ENCODE data around the gene FMN1. TPM values are rescaled to one million over a fixed set of nuclear protein-coding genes. Genes with fewer than 3 reads are reported as not detected.

FMN1 gene
- total RNA-seq, 1 donor from 2014 or later, result 4.2 TPM

- Mint-ChIP-seq H3K4me3 (ENCODE audit: unreplicated experiment) (no peak overlapping the region), H3K27ac (ENCODE audit: unreplicated experiment) (peak overlapping the region; percentile 89), H3K9me3 (ENCODE audit: unreplicated experiment) (no peaks in the 10 kb centered on the region), H3K4me1 (ENCODE audit: unreplicated experiment) (peaks cover 25% of the 10 kb centered on the region), H3K27me3 (ENCODE audit: unreplicated experiment) (no peaks in the 10 kb centered on the region), H3K36me3 (ENCODE audit: unreplicated experiment) (no peaks in the 10 kb centered on the region)
- no peak for DNase-seq (ENCODE audit: extremely low spot score, unreplicated experiment)
- no peak for TF ChIP-seq CTCF (IDR thresholded peaks at IDR 0.05)
These were observed 228.6 kb downstream of the FMN1 start for GRCh38 chr15:32965897-32966296.

- Mint-ChIP-seq H3K27me3 (ENCODE audit: unreplicated experiment) (no peaks in the 10 kb centered on the region), H3K27ac (ENCODE audit: unreplicated experiment) (peak overlapping the region; percentile 79), H3K9me3 (ENCODE audit: unreplicated experiment) (no peaks in the 10 kb centered on the region), H3K4me1 (ENCODE audit: unreplicated experiment) (peaks cover 37% of the 10 kb centered on the region), H3K4me3 (ENCODE audit: unreplicated experiment) (no peak overlapping the region), H3K36me3 (ENCODE audit: unreplicated experiment) (peaks cover 3% of the 10 kb centered on the region)
- no peak for TF ChIP-seq CTCF (IDR thresholded peaks at IDR 0.05)
- no peak for DNase-seq (ENCODE audit: extremely low spot score, unreplicated experiment)
These were observed 235.4 kb downstream of the FMN1 start for GRCh38 chr15:32959077-32959476.

- H3K4me1 Mint-ChIP-seq (ENCODE audit: unreplicated experiment), result peaks cover 56% of the 10 kb centered on the region
- no peaks in the 10 kb centered on the region for H3K9me3 Mint-ChIP-seq (ENCODE audit: unreplicated experiment)
- TF ChIP-seq CTCF (IDR thresholded peaks at IDR 0.05), result no peak
- H3K36me3 Mint-ChIP-seq (ENCODE audit: unreplicated experiment), result peaks cover 3% of the 10 kb centered on the region
- DNase-seq (ENCODE audit: extremely low spot score, unreplicated experiment), result no peak
- no peak overlapping the region for H3K4me3 Mint-ChIP-seq (ENCODE audit: unreplicated experiment)
- peak overlapping the region; percentile 78 for H3K27ac Mint-ChIP-seq (ENCODE audit: unreplicated experiment)
- H3K27me3 Mint-ChIP-seq (ENCODE audit: unreplicated experiment), result no peaks in the 10 kb centered on the region
These were observed 237.3 kb downstream of the FMN1 start for GRCh38 chr15:32957219-32957618.

- peaks cover 61% of the 10 kb centered on the region for H3K4me1 Mint-ChIP-seq (ENCODE audit: unreplicated experiment)
- H3K27ac Mint-ChIP-seq (ENCODE audit: unreplicated experiment), result peak overlapping the region; percentile 78
- no peak for TF ChIP-seq CTCF (IDR thresholded peaks at IDR 0.05)
- no peak overlapping the region for H3K4me3 Mint-ChIP-seq (ENCODE audit: unreplicated experiment)
- DNase-seq (ENCODE audit: extremely low spot score, unreplicated experiment), result no peak
- H3K9me3 Mint-ChIP-seq (ENCODE audit: unreplicated experiment), result no peaks in the 10 kb centered on the region
- H3K36me3 Mint-ChIP-seq (ENCODE audit: unreplicated experiment), result peaks cover 3% of the 10 kb centered on the region
- no peaks in the 10 kb centered on the region for H3K27me3 Mint-ChIP-seq (ENCODE audit: unreplicated experiment)
These were observed 237.8 kb downstream of the FMN1 start for GRCh38 chr15:32956711-32957110.

- Mint-ChIP-seq H3K27ac (ENCODE audit: unreplicated experiment) (peak overlapping the region; percentile 78), H3K36me3 (ENCODE audit: unreplicated experiment) (peaks cover 3% of the 10 kb centered on the region), H3K9me3 (ENCODE audit: unreplicated experiment) (no peaks in the 10 kb centered on the region), H3K4me1 (ENCODE audit: unreplicated experiment) (peaks cover 67% of the 10 kb centered on the region), H3K27me3 (ENCODE audit: unreplicated experiment) (no peaks in the 10 kb centered on the region), H3K4me3 (ENCODE audit: unreplicated experiment) (no peak overlapping the region)
- no peak for DNase-seq (ENCODE audit: extremely low spot score, unreplicated experiment)
- TF ChIP-seq CTCF (IDR thresholded peaks at IDR 0.05), result peak; percentile 85
These were observed 238.5 kb downstream of the FMN1 start for GRCh38 chr15:32956006-32956405.

All from osteocyte (in vitro differentiated cells).